Measurements from ENCODE around the gene CKB. TPM values are rescaled to one million over a fixed set of nuclear protein-coding genes. Genes with fewer than 3 reads are reported as not detected.
A peak's percentile ranks its signal among the peaks of the same experiment; 100 is the strongest.
"Not testable (repeated sequence)": the region's sequence is repeated elsewhere in the genome, so short reads cannot be mapped to it uniquely, and the experiment has no call there.

Gene CKB
- polyA plus RNA-seq, 4 donors, result 116 to 202 (median 130) TPM

DNA sequence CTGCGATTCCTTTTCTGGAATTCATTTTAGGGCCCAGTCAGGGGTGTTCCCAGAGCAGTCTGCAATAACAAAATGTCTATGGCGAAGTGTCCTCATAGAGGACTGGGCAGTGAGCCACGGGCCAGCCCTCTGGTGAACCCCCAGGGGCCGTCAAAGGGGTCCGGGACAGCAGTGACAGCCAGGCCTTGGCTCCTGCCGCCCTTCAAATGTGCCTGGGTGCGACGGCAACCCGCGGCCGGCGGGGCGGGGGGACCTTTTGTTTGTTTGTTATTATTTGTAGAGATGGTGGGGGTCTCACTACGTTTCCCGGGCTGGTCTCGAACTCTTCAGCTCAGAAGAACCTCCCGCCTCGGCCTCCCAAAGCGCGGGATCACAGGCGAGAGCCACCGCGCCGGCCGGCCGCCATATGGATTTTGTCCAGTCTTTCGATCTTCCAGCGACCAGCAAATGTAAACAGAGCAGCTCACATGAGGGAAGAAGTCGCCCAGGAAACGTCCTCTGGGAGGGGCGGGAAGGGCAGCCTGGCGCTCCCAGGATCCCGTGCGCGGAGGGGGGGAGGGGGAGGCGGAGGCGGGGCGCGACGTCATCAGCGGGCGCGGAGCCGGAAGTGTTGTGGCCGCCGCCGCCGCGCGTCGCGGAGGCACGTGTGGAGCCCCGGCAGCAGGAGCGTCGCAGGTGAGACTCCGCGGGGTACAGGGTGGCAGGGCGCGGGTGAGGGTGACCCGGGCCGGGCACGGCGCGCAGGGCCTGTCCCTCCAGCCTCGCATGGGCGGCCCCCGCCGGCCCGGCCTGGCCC lies 6.2 kb upstream of the CKB start, which contains the start of gene TRMT61A:
Gene TRMT61A, plus strand, starts transcription at position 610 of the 796 bp plus-strand sequence. CDS start 783 bp downstream, outside the sequence.
- DNase-seq (ENCODE audit: low read depth in 4 of 4, low spot score in 3 of 4), result peak in 3 of 4 donors; percentile 71 to 81 (median 80)

DNA sequence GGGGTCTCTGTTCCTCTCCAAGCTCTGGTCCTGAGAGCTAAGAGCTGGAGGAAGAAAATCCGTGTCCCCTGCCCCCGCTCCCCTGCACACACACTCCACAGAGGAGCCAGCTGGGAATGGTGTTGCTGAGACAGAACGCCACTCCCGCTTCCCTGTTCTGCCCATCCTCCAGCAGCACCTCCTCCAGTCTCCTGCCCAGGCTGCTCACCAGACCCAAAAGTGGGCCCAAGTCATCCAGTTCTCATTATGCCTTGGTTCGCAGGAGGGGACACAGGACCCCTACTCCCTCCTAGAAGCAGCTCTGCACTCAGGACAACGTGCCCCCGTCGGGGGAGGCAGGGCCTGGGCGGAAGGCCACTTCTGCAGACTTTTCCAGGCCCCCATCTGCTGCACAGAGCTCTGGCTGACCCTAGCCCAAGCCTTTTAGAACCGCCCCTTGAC lies 5.5 kb upstream of the CKB start:
- DNase-seq (ENCODE audit: low read depth in 4 of 4, low spot score in 3 of 4), result no peak

DNA sequence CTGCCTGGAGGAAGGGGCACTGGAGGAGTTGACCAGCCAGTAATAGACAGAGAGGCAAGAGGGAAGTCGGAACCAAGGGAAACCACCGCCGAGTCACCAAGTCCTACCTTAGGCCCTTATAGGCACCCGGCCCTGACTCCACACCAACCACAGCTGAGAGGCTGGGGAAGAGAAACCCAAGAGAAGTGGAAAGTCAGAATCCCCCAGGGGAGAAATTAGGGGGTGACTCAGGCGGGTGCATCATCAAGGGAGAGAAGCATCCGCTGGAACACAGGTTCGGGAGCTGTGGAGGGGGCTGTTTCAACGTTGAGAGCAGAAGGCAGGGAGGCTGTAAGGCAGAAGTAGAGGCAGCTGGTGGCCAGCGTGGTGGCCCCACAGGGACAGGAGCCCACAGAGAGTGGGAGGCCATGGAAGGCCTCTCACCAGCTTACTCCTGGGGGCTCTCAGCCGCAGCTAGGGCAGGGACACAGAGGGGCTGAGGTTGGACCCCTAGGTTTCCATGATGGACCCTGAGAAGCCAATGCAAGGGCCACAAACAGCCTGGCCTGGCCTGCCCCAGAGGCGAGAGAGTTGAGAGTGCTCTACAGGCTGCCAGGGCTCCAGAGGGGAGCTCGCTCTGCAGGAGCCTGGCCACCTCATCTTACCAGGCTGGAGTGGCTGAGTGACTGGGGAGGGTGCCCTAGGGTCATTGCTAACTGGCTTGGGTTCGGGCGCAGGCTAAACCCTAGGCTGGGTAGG lies 4.9 kb upstream of the CKB start:
- DNase-seq (ENCODE audit: low read depth in 4 of 4, low spot score in 3 of 4), result no peak

DNA sequence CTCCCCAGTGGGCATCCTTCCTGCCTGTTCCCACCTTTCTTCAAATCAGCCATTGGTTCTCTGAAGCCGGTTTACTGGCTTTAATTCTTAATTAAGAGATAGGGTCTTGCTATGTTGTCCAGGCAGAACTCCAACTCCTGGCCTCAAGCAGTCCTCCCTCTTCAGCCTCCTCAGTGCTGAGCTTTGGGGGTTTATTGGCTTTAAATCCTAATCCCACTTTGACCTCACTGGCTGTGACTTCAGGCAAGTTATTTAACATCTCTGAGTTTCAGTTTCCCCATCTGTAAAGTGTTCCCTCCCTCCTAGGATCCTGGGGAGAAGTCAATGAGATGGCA lies 4.3 kb upstream of the CKB start:
- DNase-seq (ENCODE audit: low read depth in 4 of 4, low spot score in 3 of 4), result no peak

DNA sequence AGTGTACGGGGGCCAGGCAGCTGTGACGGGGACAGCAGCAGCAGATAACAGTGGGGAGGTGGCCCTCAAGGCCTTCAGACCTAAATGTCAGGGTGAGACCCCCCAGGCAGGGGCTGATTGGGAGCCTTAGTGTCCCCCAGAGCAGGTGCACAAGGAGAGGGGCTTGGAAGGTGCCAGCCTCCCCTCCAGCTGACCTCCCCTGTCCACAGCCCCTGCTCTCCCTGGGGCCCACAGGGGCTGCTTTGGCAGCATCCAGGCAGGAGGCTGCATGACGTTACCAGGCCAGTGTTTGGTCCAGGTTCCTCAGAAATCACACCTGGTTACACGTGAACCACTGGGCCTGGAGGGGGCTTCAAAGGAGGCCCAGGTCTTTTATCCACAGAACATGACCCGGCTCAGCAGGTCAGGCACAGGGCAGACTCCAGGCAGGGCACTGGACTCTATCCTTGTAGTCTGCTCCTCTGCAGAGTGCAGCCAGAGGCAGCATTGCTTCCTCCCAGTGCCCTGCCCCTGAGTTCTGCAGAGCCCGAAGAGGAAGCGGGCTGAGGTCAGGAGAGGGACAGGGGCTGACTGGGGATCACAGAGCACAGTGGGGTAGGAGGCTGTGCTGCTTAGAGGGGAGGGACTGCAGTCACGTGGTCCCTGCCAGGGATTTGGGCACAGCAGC lies 3.8 kb upstream of the CKB start:
- no peak for DNase-seq (ENCODE audit: low read depth in 4 of 4, low spot score in 3 of 4)

DNA sequence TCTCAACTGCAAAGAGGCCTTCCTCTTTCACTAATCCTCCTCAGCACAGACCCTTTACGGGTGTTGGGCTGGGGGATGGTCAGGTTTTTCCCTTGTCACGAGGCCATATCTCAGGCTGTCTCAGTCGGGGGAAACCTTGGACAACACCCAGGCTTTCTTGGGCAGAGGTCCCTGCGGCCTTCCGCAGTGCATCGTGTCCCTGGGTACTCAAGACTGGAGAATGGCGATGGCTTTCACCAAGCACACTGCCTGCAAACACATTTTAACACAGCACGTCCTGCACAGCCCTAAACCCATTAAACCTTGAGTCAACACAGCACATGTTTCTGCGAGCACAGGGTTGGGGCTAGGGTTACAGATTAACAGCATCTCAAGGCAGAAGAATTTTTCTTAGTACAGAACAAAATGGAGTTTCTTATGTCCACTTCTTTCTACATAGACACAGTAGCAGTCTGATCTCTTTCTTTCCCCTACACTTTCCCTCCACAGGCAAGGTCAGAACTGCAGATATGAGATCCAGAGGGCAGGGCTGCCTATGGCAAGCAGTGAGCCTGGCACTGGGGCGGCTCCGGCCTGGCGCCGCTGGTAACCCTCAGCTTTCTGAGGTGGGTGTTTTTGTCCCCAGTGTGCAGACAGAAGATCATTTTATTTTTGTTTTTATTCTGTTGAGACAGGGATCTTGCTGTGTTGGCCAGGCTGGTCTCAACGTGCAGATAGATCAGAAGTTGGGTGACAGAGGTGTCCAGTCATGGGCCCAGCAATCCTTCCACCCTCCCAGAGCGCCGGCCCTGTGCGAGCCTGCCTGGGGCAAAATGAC lies 3.0 kb upstream of the CKB start:
- not testable (repeated sequence) for DNase-seq (ENCODE audit: low read depth in 4 of 4, low spot score in 3 of 4)

DNA sequence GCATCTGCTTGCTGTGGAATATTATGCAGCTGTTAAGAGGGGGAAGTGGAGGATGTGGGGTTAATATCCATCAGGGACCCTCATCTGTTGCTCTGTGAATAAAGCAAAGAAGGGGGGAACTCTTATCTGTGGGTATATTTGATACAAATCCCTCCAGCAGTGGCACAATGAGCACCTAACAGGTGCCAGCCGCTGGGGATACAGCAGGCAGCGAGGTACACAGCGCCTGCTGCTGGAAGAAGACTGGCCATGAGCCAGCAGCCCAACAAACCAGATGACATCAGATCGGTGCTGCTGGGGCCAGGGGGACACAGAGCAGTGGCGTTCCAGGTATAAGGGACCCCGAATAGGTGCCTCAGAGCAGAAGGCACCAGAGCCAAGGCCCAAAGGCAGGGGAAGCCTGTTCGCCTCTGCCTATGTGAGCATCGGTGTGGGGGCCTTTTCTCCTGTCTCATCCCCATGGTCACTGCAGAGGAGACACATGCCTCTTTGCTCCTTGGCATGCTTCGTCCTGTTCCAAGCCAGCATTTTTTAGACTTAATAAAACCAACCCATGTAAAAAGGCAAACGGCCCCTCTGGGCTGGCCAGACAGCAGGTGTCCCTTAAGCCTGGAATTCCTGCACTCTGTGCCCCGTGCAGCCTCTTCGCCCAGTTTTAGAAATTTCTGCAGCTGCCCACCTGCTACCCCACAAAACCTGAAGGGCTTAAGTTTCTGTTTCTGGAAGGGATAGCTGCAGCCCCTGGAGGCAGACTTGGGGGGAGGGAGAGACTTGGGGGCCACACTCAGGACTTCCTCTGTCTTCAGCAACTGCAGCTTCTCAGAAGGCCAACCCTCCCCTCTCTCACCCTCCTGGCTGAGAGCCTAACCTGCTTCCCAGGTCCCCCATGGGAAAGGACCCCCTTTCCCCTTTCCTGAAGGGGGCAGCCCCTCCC lies 1.6 kb upstream of the CKB start:
- DNase-seq (ENCODE audit: low read depth in 4 of 4, low spot score in 3 of 4), result no peak

DNA sequence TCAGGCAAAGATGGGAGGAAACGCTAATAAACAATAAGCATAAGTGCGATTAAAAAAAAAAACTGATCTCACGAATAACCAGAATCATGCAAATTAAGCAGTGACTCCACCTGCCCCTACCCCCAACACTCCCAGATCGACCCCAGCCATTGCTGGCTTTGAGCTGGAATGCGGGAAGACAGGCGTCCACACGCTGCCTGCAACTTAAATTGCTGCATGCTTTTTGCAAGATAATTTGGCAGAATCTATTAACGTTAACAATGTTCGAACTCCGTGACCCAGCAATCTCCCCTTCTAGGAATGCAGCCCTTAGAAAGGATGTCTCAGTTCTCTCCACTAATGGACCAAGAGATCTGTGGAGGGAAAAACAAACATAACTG lies 935 bp upstream of the CKB start:
- DNase-seq (ENCODE audit: low read depth in 4 of 4, low spot score in 3 of 4), result no peak

DNA sequence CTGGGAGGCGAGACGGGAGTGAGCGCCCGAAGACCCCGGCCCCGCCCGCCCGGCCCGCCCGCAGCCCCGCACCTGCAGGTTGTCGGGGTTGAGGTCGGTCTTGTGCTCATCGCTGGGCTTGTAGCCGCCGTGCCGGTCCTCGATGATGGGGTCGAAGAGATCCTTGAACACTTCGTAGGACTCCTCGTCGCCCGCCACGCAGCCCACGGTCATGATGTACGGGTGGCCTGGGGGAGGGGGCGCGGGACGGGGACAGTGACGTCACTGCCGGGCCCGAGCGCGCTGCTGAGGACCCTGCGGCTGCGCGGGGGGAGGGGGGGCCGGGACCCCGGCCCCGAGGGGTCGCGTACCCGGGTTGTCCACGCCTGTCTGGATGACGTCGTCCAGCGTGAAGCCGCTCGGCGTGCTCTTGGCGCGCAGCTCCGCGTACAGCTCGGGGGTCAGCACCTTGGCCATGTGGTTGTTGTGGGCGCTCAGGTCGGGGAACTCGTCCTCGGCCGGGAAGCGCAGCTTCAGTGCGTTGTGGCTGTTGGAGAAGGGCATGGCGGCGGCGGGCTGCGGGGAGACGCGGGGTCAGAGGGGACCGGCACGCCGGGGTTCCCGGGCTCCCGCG lies 573 bp downstream of the CKB start:
- DNase-seq (ENCODE audit: low read depth in 4 of 4, low spot score in 3 of 4), result no peak

DNA sequence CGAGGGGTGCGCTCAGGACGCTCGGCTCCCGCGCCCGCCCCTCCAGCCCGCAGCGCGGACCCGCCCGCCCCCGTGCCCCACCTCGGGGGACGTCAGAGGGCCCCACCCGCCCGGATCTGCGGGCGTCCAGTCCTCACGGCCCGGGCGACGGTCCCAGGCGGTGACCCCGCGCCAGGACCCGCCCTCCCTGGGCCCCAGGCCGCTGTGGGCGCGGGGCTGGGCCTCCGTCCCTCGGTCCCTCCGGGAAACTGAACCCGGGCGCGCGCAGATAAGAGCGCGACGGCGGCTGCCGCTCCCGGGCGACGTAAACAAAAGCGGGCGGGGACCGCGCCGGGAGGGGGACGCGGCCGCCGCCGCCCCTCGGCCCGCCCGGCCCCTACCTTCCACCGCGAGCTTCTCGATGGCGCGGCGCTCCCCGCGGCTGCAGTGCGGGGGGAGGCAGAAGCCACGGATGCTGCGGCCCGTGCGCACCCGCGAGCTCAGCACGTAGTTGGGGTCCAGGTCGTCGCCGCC lies 1.1 kb downstream of the CKB start:
- DNase-seq (ENCODE audit: low read depth in 4 of 4, low spot score in 3 of 4), result no peak

DNA sequence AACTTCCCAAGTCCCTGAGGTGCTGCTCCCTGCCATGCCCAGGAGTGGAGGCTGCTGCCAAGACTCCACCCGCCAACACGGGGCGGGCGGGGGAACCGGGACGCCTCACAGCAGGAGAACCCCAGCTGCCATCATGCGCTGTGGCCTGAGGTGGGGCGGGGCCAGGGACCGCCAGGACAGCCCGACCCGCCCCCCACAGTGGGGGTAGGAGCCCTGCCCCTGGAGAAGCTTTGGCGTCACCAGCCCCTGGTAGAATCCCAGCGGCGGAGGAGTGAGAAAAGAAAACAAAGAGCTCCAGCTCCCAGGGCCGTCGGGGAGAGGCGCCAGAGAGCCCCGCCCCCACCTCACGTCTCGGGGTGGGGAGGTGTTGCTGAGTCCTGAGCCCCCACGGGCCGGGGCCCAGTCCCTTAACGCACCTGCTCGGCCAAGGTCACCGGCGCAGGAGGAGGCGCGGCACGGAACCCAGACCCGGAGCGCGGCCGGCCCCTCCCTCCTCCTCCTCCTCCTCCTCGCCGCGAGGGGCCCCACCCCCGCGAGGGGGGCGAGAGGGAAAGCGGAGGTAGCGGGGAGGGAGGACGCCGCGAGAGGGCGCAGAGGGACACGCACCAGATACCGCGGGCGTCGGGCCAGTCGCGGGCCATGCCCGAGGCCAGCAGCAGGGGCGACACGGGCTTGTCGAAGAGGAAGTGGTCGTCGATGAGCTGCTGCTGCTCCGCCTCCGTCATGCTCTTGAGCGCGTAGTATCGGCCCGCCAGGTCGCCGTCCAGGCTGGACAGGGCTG lies 1.8 kb downstream of the CKB start:
- DNase-seq (ENCODE audit: low read depth in 4 of 4, low spot score in 3 of 4), result peak in 2 of 4 donors; percentile 57 to 62

DNA sequence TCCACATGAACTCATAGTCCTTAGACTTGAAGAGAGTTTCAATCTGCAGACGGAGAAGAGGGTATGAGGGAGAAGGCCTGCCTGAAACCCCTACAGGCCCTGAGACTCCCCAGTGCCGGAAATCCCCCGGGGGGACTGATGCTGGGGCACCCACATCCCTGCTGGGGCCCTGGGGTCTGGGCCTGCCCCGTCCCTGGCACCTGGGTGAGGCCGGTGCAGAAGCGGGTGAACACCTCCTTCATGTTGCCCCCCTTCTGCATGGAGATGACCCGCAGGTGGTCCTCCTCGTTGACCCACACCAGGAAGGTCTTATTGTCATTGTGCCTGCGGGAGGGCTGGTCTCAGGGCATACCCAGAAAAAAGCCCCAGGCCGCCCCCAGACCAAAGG lies 2.4 kb downstream of the CKB start:
- no peak for DNase-seq (ENCODE audit: low read depth in 4 of 4, low spot score in 3 of 4)

DNA sequence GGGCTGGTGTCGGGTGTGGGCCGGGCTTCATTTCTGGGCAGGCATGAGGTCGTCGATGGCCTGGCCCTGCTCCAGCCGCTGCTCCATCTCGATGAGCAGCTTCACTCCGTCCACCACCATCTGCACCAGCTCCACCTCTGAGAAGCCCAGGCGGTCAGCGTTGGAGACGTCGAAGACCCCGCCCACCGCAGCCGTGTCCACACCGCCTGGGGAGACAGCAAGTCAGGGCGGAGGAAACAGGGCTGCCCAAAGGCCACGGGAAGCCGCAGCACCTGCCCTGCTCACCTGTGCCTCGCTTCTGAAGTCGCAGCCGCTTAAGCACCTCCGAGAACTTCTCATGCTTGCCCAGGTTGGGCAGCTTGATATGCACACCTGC lies 2.8 kb downstream of the CKB start:
- no peak for DNase-seq (ENCODE audit: low read depth in 4 of 4, low spot score in 3 of 4)

DNA sequence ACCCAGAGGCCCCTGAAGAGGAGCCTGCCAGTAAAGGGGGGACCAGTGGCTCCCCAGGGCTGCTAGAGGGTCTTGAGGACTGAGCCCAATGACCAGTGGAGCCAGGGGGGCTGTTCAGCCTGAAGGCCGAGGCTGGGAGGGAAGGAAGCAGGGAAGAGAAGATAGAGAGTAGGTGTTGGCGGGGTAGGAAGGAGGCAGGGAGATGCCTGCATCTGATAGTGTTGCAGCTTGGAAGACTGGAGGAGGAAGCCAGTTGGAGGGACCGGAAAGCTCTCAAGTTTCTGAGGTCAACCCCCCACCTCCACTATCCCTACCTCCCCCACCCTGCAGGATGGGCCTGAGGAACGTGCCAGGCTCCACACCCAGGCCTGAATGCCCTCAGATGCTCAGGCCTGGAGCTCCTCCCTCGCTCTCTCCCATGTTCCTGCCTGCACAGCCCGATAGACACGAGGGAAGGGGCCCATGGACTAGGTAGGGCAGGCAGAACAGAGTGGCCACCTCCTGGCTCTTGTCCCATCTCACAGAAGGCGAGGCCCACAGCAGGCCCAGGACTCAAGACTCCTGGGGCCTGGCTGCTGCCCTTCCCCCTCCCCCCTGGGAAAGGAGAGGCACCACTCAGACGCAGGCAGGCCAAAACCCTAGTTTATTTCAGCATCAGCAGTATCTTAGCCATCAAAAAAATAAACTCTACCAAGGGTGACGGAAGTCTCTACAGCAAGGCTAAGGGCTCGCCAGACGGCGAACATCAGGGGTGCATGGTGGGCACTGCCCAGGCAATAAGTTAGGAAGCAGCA lies 3.4 kb downstream of the CKB start:
- DNase-seq (ENCODE audit: low read depth in 4 of 4, low spot score in 3 of 4), result no peak

DNA sequence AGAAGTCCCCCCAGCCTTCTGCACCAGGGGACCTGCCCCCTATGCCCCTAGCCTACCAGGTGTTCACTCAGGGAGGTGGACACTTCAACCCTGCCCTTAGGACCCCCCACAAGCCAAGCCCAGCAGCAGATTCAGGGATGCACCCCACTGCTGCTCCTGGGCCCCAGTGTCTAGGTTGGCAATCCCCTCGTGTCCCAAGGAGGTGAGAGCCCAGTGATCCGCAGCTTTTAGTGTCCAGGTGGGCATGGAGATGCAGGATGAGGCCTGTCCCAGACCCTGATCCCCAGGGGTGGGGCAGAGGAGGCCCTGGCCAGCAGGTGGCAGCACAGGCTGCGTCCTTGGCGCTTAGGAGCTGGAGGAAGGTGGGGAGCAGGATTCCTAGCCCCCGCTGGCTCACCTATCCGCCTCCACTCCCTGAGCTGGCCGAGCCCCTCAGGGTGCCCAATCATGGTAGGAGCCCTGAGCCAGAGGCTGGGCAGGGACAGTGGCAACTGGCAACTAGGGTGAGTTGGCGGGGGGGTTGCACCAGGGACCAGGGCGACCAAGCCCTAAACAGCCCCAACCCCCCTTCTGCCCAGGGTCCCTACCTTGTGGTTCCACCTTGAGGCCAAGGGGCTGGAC lies 4.1 kb downstream of the CKB start:
- no peak for DNase-seq (ENCODE audit: low read depth in 4 of 4, low spot score in 3 of 4)

DNA sequence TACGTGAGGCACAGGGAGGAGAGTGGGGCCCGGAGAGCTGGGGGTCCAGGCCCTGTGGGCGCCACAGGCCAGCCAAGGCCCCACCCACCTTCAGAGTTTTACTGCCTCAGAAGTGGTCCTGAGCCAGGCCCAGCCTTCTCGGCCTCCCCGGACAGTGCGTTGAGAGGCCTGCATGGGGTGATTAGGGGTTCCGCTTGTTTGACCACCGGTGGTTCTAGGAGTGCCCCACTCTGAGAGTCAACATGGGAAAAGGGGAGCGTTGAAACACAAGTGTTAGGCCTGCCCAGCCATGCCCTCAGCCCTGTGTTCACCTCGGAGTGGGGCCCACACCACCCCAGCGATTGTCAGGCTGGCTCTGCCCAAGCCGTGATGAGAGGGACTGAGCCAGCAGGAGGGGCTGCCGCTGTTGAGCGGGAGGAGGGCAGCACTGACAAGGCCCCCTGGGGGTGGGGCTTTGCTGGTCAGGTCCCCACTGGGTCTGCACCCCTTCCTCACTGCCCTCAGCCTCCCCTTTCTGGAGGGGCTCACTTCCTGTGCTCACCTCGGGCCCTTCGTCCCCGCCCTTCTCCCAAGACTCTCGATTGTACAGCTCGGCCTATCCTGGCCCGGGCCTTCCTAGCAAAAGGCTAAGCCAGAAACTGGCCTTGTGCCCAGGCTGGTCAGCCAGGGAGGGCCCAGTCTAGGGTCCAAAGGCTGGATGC lies 4.8 kb downstream of the CKB start:
- DNase-seq (ENCODE audit: low read depth in 4 of 4, low spot score in 3 of 4), result no peak

Measured in right renal pelvis (tissue), 4 donors.